Testis (tissue), 3 donors: ENCODE results near the gene MYLK4. TPM values are rescaled to one million over a fixed set of nuclear protein-coding genes. Genes with fewer than 3 reads are reported as not detected.

ENCODE experiments used
- DNase-seq: peaks from one replicate; pipeline ENCODE4 v3.0.0-alpha.2; 2019
- H3K27ac ChIP-seq, 2 donors: fragments of 200-600 bp; sonication (generic); one replicate each; pipeline ENCODE4 v1.5.1; 2019
- H3K27me3 ChIP-seq: fragments of 200-600 bp; sonication (generic); one replicate; pipeline ENCODE4 v1.5.1; 2019
- H3K36me3 ChIP-seq: fragments of 200-600 bp; sonication (generic); one replicate; pipeline ENCODE4 v1.5.1; 2017; ENCODE audit warnings: low read depth; ENCODE audit errors: missing control alignments
- H3K4me1 ChIP-seq: fragments of 200-600 bp; sonication (generic); one replicate; pipeline ENCODE4 v1.5.1; 2019
- H3K4me3 ChIP-seq, 2 donors: fragments of 200-600 bp; sonication (generic); one replicate each; pipeline ENCODE4 v1.5.1; 2017 to 2019
- H3K9me3 ChIP-seq: fragments of 200-600 bp; sonication (generic); one replicate; pipeline ENCODE4 v1.5.1; 2017
- POLR2A ChIP-seq: fragments of 450-650 bp; IDR thresholded peaks from one replicate; pipeline ENCODE4 v1.6.1; 2017; ENCODE audit warnings: antibody characterized with exemption, mild to moderate bottlenecking, moderate library complexity
- WGBS, 2 donors: methylation state at CpG; one replicate each; pipeline ENCODE4 v1.1.5; 2018; 5-methylcytosine and 5-hydroxymethylcytosine counted together
- intact Hi-C: fragments of 100-400 bp; cut with DNase I; formaldehyde crosslinking; loops from one replicate; pipeline ENCODE4 v1.15.1; 2023; ENCODE audit warnings: low total_unique reads
- polyA plus RNA-seq: library from polyadenylated mRNA; stranded (reverse); fragments of 350-450 nt; fragmentation: Illumina TruSeq; extraction: RNeasy Lipid Tissue Mini Kit (QIAGEN cat#74804); gene quantifications from one replicate; pipeline ENCODE4 v1.2.3, GENCODE V29; 2014; ENCODE audit warnings: low read depth, low replicate concordance; ENCODE audit not compliant: insufficient read depth
- total RNA-seq, 2 donors: library from RNA; depleted of rRNA; stranded (reverse); fragments of >200 nt; gene quantifications; one replicate each; pipeline ENCODE4 v1.2.3, GENCODE V29; 2016
- TF ChIP-seq, protein P1 (sequence below), 3 experiments: fragments of 450-650 bp in 2 of 3; fragments of 200-600 bp in 1 of 3; sonication (generic) in 1 of 3; IDR thresholded peaks; one replicate each; pipeline ENCODE4 v1.5.1; 2016 to 2019; ENCODE audit warnings: antibody characterized with exemption in 3 of 3, mild to moderate bottlenecking in 2 of 3, moderate library complexity in 1 of 3

MYLK4 gene
- total and polyA plus RNA-seq, 3 donors from 2014 or later = 0.62 to 1.5 (median 0.71) TPM

DNA sequence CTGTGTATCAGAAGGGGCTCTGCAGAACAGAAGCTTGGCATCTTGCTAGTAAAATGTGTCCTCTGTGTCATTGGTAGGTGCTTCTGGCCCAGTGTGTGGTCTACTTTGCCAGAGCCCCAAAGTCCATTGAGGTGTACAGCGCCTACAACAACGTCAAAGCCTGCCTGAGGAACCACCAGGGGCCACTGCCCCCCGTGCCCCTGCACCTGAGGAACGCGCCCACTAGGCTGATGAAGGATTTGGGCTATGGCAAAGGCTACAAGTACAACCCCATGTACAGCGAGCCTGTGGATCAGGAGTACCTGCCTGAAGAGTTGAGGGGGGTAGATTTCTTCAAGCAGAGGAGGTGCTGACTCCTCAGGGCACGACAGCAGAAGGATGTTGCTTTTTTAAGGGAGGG lies 34.2 kb upstream of the MYLK4 start:
- TF ChIP-seq, protein P1, sequence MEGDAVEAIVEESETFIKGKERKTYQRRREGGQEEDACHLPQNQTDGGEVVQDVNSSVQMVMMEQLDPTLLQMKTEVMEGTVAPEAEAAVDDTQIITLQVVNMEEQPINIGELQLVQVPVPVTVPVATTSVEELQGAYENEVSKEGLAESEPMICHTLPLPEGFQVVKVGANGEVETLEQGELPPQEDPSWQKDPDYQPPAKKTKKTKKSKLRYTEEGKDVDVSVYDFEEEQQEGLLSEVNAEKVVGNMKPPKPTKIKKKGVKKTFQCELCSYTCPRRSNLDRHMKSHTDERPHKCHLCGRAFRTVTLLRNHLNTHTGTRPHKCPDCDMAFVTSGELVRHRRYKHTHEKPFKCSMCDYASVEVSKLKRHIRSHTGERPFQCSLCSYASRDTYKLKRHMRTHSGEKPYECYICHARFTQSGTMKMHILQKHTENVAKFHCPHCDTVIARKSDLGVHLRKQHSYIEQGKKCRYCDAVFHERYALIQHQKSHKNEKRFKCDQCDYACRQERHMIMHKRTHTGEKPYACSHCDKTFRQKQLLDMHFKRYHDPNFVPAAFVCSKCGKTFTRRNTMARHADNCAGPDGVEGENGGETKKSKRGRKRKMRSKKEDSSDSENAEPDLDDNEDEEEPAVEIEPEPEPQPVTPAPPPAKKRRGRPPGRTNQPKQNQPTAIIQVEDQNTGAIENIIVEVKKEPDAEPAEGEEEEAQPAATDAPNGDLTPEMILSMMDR (IDR thresholded peaks at IDR 0.05) = no peak
- no peak for TF ChIP-seq POLR2A
- H3K36me3 ChIP-seq = no peaks in the 10 kb centered on the region
- intact Hi-C loops = no loop called here

DNA sequence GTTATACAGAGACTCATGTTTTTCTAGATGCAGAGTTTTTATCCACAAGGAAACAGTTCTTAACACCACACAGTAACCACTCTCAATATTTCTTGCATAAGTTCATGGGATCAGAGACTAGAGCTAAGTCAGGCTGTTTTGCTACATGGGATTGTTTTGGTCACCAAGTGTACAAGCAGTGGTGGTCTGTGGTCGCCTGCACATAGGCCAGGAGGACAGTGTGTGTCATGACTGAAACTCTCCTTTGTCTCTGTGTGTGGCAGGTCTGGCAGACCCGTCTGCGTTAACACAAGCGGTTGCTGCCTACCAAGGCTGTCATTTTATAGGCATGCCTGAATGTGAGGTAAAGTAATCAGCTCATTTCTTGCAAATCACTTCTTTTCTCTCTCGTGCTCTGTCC lies 33.3 kb upstream of the MYLK4 start:
- intact Hi-C loops = no loop called here
- Histone ChIP-seq H3K9me3 (no peaks in the 10 kb centered on the region), H3K36me3 (no peaks in the 10 kb centered on the region), H3K27ac (no peak overlapping the region), H3K4me3 (no peak overlapping the region), H3K4me1 (no peaks in the 10 kb centered on the region), H3K27me3 (no peaks in the 10 kb centered on the region)
- WGBS, 2 donors = 90 to 92% methylated on average over 5 of the region's 5 CpGs
- no peak for DNase-seq
- TF ChIP-seq POLR2A = no peak
- TF ChIP-seq, protein P1 (IDR thresholded peaks at IDR 0.05) = no peak

More for the DNA sequence above, 34.2 kb upstream of the MYLK4 start:
- H3K9me3 ChIP-seq = no peaks in the 10 kb centered on the region
- H3K4me3 ChIP-seq = no peak overlapping the region
- no peaks in the 10 kb centered on the region for H3K4me1 ChIP-seq
- no peaks in the 10 kb centered on the region for H3K27me3 ChIP-seq
- 90% methylated on average over 7 of the region's 7 CpGs for WGBS, 2 donors
- no peak overlapping the region for H3K27ac ChIP-seq
- no peak for DNase-seq

DNA sequence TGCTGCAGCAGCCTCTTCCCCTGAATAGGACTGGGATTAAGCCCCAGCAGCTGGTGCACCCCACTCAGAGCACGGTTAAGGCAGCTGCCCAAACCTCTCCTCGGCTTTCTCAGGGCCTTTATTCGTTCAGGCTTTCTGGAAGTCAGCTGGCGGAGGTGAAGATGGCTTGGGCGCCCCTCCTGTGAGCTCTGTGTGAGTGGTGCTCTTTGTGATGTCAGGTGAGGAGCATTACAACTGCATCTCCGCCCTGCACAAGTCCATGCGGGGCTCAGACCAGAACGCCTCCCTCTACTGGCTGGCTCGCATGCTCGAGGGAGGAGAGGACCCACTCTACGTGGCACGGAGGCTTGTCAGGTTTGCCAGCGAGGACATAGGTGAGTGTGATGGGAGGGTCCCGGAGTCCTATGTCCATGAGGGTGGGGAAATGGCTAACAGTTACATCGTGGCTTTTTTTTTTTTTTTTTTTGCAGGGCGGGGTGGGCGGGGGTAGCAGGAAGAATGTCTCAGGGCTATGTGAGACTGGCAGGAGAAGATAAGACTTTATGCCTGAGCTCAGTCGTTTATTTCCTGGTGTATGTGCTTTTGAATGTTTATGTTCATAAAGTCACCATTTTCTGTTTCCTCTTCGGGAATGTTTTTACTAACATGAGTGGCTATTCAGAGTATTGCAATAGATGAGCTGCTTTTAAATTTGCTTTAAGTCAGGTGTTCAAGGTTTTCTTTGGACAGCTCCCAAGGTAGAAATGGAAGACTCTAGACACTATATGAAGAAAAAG lies 32.7 kb upstream of the MYLK4 start:
- Histone ChIP-seq H3K4me1 (no peaks in the 10 kb centered on the region), H3K9me3 (no peaks in the 10 kb centered on the region), H3K36me3 (no peaks in the 10 kb centered on the region), H3K4me3 (no peak overlapping the region), H3K27me3 (no peaks in the 10 kb centered on the region), H3K27ac (no peak overlapping the region)
- DNase-seq = no peak
- intact Hi-C loops = no loop called here
- 72 to 75% methylated on average over 19 of the region's 19 CpGs for WGBS, 2 donors
- TF ChIP-seq POLR2A = no peak
- TF ChIP-seq, protein P1 (IDR thresholded peaks at IDR 0.05) = no peak

DNA sequence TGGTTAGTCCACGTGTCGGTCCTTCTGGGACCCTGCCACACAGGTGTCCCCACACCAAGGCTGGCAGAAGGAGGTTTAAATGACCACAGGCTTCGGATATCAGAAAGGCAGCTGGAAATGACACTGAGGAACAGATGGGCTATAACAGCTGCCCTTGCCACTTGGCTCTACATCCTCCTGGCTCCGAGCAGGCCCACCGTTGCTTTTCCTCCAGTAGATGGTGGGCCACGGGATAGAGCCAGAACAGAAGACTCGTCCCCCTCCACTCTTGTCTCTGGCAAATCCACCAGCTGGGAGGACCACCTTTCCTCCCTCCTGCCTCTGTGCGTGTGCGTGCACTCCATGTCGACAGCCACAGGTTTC lies 32.1 kb upstream of the MYLK4 start:
- no peaks in the 10 kb centered on the region for H3K4me1 ChIP-seq
- no peak for TF ChIP-seq POLR2A
- TF ChIP-seq, protein P1 (IDR thresholded peaks at IDR 0.05) = no peak
- H3K36me3 ChIP-seq = no peaks in the 10 kb centered on the region
- intact Hi-C loops = no loop called here
- 82 to 83% methylated on average over 9 to 10 of the region's 10 CpGs for WGBS, 2 donors
- no peak for DNase-seq
- H3K27me3 ChIP-seq = no peaks in the 10 kb centered on the region
- H3K4me3 ChIP-seq = no peak overlapping the region
- no peak overlapping the region for H3K27ac ChIP-seq
- no peaks in the 10 kb centered on the region for H3K9me3 ChIP-seq

DNA sequence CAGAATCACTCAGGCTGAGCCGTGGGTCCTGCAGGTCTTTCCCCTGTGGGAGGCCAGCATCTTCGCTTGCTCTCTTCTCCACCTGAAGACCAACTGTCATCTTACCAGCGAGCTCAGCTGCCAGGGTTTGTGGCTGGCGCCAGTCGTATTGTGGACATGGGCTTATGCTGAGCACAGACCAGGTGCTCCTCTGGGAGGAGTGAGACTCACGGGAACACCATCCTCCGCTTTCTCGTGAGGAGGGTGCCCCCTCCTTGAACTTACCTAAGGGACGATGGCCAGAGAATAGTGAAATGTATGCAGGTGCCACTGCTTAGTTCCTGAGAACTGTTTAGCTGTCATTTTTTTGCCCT lies 31.6 kb upstream of the MYLK4 start:
- Histone ChIP-seq H3K27ac (no peak overlapping the region), H3K27me3 (no peaks in the 10 kb centered on the region), H3K4me1 (no peaks in the 10 kb centered on the region), H3K9me3 (no peaks in the 10 kb centered on the region), H3K4me3 (no peak overlapping the region), H3K36me3 (no peaks in the 10 kb centered on the region)
- TF ChIP-seq, protein P1 (IDR thresholded peaks at IDR 0.05) = no peak
- TF ChIP-seq POLR2A = no peak
- no peak for DNase-seq
- intact Hi-C loops = no loop called here
- 88 to 89% methylated on average over 9 of the region's 9 CpGs for WGBS, 2 donors
